ENCODE measurements around the gene CFAP299. TPM values are rescaled to one million over a fixed set of nuclear protein-coding genes. Genes with fewer than 3 reads are reported as not detected.
"Not testable (repeated sequence)": the region's sequence is repeated elsewhere in the genome, so short reads cannot be mapped to it uniquely, and the experiment has no call there.

The CFAP299 gene
- total RNA-seq, 1 donor from 2014 or later: not detected

GRCh38 chr4:80340036-80340435 lies 4.5 kb downstream of the CFAP299 start:
- H3K4me1 Mint-ChIP-seq (ENCODE audit: low read depth, unreplicated experiment): no peaks in the 10 kb centered on the region
- FAIRE-seq: no peak

DNA sequence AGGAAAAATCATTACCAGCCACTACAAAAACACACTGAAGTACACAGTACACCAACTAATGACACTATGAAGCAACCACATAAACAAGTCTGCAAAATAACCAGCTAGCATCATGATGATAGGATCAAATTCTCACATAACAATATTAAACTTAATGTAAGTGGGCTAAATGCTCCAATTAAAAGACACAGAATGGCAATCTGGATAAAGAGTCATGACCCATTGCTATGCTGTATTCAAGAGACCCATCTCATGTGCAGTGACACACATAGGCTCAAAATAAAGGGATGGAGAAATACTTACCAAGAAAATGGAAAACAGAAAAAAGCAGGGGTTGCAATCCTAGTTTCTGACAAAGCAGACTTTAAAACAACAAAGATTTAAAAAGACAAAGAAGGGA lies 7.2 kb downstream of the CFAP299 start:
- not testable (repeated sequence) for H3K27me3 ChIP-seq (ENCODE audit: insufficient read depth, low read length); H3K4me1 ChIP-seq (ENCODE audit: insufficient read depth, low read length); FAIRE-seq; H2AFZ ChIP-seq (ENCODE audit: low read depth, low read length); H3K36me3 Mint-ChIP-seq (ENCODE audit: low read depth, unreplicated experiment); H3K36me3 ChIP-seq (ENCODE audit: insufficient read depth, low read length); H4K20me1 ChIP-seq (ENCODE audit: insufficient read depth, low read length); H3K9ac ChIP-seq (ENCODE audit: low read length); H3K79me2 ChIP-seq (ENCODE audit: insufficient read depth, low read length); H3K4me2 ChIP-seq (ENCODE audit: low read length); H3K9me3 ChIP-seq (ENCODE audit: insufficient read depth, low read depth, low read length); H3K4me3 Mint-ChIP-seq (ENCODE audit: unreplicated experiment); H3K27me3 Mint-ChIP-seq (ENCODE audit: low read depth, unreplicated experiment); H3K4me1 Mint-ChIP-seq (ENCODE audit: low read depth, unreplicated experiment); DNase-seq (ENCODE audit: low read depth); H3K4me3 ChIP-seq (ENCODE audit: insufficient read depth, low read depth, low read length); H3K27ac ChIP-seq (ENCODE audit: low read depth, low read length); H3K27ac Mint-ChIP-seq (ENCODE audit: unreplicated experiment)
- H3K9me3 Mint-ChIP-seq (ENCODE audit: unreplicated experiment): peaks cover 13% of the 10 kb centered on the region

More at GRCh38 chr4:80340036-80340435, 4.5 kb downstream of the CFAP299 start:
- H3K36me3 ChIP-seq (ENCODE audit: insufficient read depth, low read length): no peaks in the 10 kb centered on the region
- DNase-seq (ENCODE audit: low read depth): no peak
- H3K9me3 ChIP-seq (ENCODE audit: insufficient read depth, low read depth, low read length): no peaks in the 10 kb centered on the region
- no peak for TF ChIP-seq EZH2 (IDR thresholded peaks at IDR 0.05; ENCODE audit: insufficient read depth, low read length)
- no peak for TF ChIP-seq CTCF (IDR thresholded peaks at IDR 0.05; ENCODE audit: insufficient read depth, low read depth, low read length)
- Mint-ChIP-seq H3K9me3 (ENCODE audit: unreplicated experiment) (peaks cover 11% of the 10 kb centered on the region), H3K27ac (ENCODE audit: unreplicated experiment) (no peak overlapping the region), H3K27me3 (ENCODE audit: low read depth, unreplicated experiment) (peaks cover 11% of the 10 kb centered on the region), H3K36me3 (ENCODE audit: low read depth, unreplicated experiment) (no peaks in the 10 kb centered on the region), H3K4me3 (ENCODE audit: unreplicated experiment) (no peak overlapping the region)
- H3K27ac ChIP-seq (ENCODE audit: low read depth, low read length): no peak overlapping the region
- H4K20me1 ChIP-seq (ENCODE audit: insufficient read depth, low read length): no peaks in the 10 kb centered on the region
- no peak overlapping the region for H3K4me3 ChIP-seq (ENCODE audit: insufficient read depth, low read depth, low read length)
- H2AFZ ChIP-seq (ENCODE audit: low read depth, low read length): no peak overlapping the region
- peaks cover 6% of the 10 kb centered on the region for H3K4me1 ChIP-seq (ENCODE audit: insufficient read depth, low read length)
- H3K9ac ChIP-seq (ENCODE audit: low read length): no peak overlapping the region
- H3K4me2 ChIP-seq (ENCODE audit: low read length): no peak overlapping the region
- H3K79me2 ChIP-seq (ENCODE audit: insufficient read depth, low read length): no peaks in the 10 kb centered on the region
- no peaks in the 10 kb centered on the region for H3K27me3 ChIP-seq (ENCODE audit: insufficient read depth, low read length)

DNA sequence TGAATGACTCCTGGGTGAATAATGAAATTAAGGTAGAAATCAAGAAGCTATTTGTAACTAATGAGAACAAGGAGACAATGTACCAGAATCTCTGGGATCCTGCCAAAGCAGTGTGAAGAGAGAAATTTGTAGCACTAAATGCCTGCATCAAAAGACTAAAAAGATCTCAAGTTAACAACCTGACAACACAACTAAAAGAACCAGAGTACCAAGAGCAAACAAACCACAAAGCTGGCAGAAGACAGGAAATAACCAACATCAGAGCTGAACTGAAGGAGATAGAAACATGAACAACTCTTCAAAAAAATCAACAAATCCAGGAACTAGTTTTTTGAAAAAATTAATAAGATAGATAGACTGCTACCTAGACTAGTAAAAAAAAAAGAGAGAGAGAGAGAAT lies 8.4 kb downstream of the CFAP299 start:
- Histone ChIP-seq H3K36me3 (ENCODE audit: insufficient read depth, low read length) (no peaks in the 10 kb centered on the region), H3K9ac (ENCODE audit: low read length) (no peak overlapping the region), H3K4me2 (ENCODE audit: low read length) (no peak overlapping the region), H3K4me1 (ENCODE audit: insufficient read depth, low read length) (no peaks in the 10 kb centered on the region), H3K27ac (ENCODE audit: low read depth, low read length) (no peak overlapping the region), H4K20me1 (ENCODE audit: insufficient read depth, low read length) (no peaks in the 10 kb centered on the region), H3K27me3 (ENCODE audit: insufficient read depth, low read length) (no peaks in the 10 kb centered on the region), H2AFZ (ENCODE audit: low read depth, low read length) (no peak overlapping the region), H3K9me3 (ENCODE audit: insufficient read depth, low read depth, low read length) (no peaks in the 10 kb centered on the region), H3K79me2 (ENCODE audit: insufficient read depth, low read length) (no peaks in the 10 kb centered on the region), H3K4me3 (ENCODE audit: insufficient read depth, low read depth, low read length) (no peak overlapping the region)
- FAIRE-seq: no peak
- peaks cover 13% of the 10 kb centered on the region for H3K9me3 Mint-ChIP-seq (ENCODE audit: unreplicated experiment)
- TF ChIP-seq CTCF (IDR thresholded peaks at IDR 0.05; ENCODE audit: insufficient read depth, low read depth, low read length) (no peak), EZH2 (IDR thresholded peaks at IDR 0.05; ENCODE audit: insufficient read depth, low read length) (no peak)
- H3K27me3 Mint-ChIP-seq (ENCODE audit: low read depth, unreplicated experiment): peaks cover 5% of the 10 kb centered on the region
- H3K36me3 Mint-ChIP-seq (ENCODE audit: low read depth, unreplicated experiment): no peaks in the 10 kb centered on the region
- H3K4me3 Mint-ChIP-seq (ENCODE audit: unreplicated experiment): no peak overlapping the region
- H3K27ac Mint-ChIP-seq (ENCODE audit: unreplicated experiment): no peak overlapping the region
- H3K4me1 Mint-ChIP-seq (ENCODE audit: low read depth, unreplicated experiment): peaks cover 2% of the 10 kb centered on the region
- DNase-seq (ENCODE audit: low read depth): no peak
